ENCODE measurements around the gene CEP290.

- TF ChIP-seq POLR2A (IDR thresholded peaks at IDR 0.05) (no peak), CTCF (IDR thresholded peaks at IDR 0.05) (no peak)
These were observed 97.9 kb downstream of the CEP290 start for GRCh38 chr12:88044035-88044434.
